Natural killer cell (primary cell): ENCODE measurements around the gene RBM33. TPM values are rescaled to one million over a fixed set of nuclear protein-coding genes. Genes with fewer than 3 reads are reported as not detected.
A peak's percentile ranks its signal among the peaks of the same experiment; 100 is the strongest.

Source experiments
- ATAC-seq, 3 donors: fragments of 150-1000 bp in 2 of 3; fragments of 200-7000 bp in 1 of 3; cut with Tn5 transposase; 1 replicate in 1 of 3; 2 replicates in 2 of 3; pipeline ENCODE4 v1.10.0; 2021; ENCODE audit warnings: mild to moderate bottlenecking in 2 of 3, moderate library complexity in 2 of 3
- DNase-seq, 2 donors: peaks; one replicate each; pipeline versions ENCODE4 v3.0.0 to v3.0.0-alpha.2; 2013 to 2021; ENCODE audit warnings: mixed read lengths in 1 of 2
- H3K27ac ChIP-seq: one replicate; pipeline ENCODE4 v1.5.1; 2013; ENCODE audit warnings: mild to moderate bottlenecking, low read length
- H3K27me3 ChIP-seq: one replicate; pipeline ENCODE4 v1.6.1; 2013; ENCODE audit warnings: low read length; ENCODE audit not compliant: control insufficient read depth, insufficient read depth
- H3K36me3 ChIP-seq: one replicate; pipeline ENCODE4 v1.6.1; 2013; ENCODE audit warnings: low read length; ENCODE audit not compliant: control insufficient read depth, insufficient read depth
- H3K4me1 ChIP-seq: one replicate; pipeline ENCODE4 v1.6.1; 2013; ENCODE audit warnings: low read length; ENCODE audit not compliant: control insufficient read depth, insufficient read depth
- H3K4me3 ChIP-seq: one replicate; pipeline ENCODE4 v1.5.1; 2013; ENCODE audit warnings: low read length
- H3K9me3 ChIP-seq: one replicate; pipeline ENCODE4 v1.6.1; 2013; ENCODE audit warnings: low read length; ENCODE audit not compliant: control insufficient read depth, insufficient read depth
- H3K27ac Mint-ChIP-seq, 2 donors: one replicate each; pipeline ENCODE4 v1.8.0; 2022; ENCODE audit warnings: mild to moderate bottlenecking in 2 of 2, mixed read lengths in 2 of 2, moderate library complexity in 1 of 2
- H3K27me3 Mint-ChIP-seq, 2 donors: one replicate each; pipeline ENCODE4 v1.8.0; 2022; ENCODE audit warnings: low read depth in 2 of 2, mixed read lengths in 2 of 2
- H3K36me3 Mint-ChIP-seq: one replicate; pipeline ENCODE4 v1.8.0; 2022; ENCODE audit warnings: mixed read lengths
- H3K4me1 Mint-ChIP-seq, 2 donors: one replicate each; pipeline ENCODE4 v1.8.0; 2022; ENCODE audit warnings: mixed read lengths in 2 of 2
- H3K4me3 Mint-ChIP-seq: one replicate; pipeline ENCODE4 v1.8.0; 2022; ENCODE audit warnings: mild to moderate bottlenecking, moderate library complexity, mixed read lengths
- H3K9me3 Mint-ChIP-seq, 2 donors: one replicate each; pipeline ENCODE4 v1.8.0; 2022; ENCODE audit warnings: mixed read lengths in 2 of 2
- CTCF ChIP-seq: fragments of 200-600 bp; IDR thresholded peaks from one replicate; pipeline ENCODE4 v1.8.0; 2022; ENCODE audit warnings: antibody characterized with exemption
- WGBS: methylation state at CpG from one replicate; pipeline ENCODE4 v1.1.7; 2013; ENCODE audit warnings: missing lambda C conversion rate; ENCODE audit not compliant: insufficient coverage; 5-methylcytosine and 5-hydroxymethylcytosine counted together
- intact Hi-C: fragments of 100-400 bp; cut with micrococcal nuclease; formaldehyde crosslinking; loops from one replicate; pipeline ENCODE4 v1.14.2; 2022
- total RNA-seq, 4 donors: library from RNA; stranded (reverse); fragments of 120-200 nt in 1 of 4; gene quantifications; one replicate each; pipeline versions ENCODE4 v1.2.3 to v1.2.4, GENCODE V29; 2013 to 2022

Gene RBM33
- total RNA-seq, 3 donors from 2014 or later (not counting 1 experiment from before 2014, with no cell fraction given) = 161 to 182 (median 182) TPM

GRCh38 chr7:155683098-155683497, 38.6 kb downstream of the RBM33 start:
- H3K27ac Mint-ChIP-seq = peak overlapping the region; percentile 85 to 86
- H3K4me1 Mint-ChIP-seq = peaks cover 53 to 62% of the 10 kb centered on the region in 2 donors
- peaks cover 3% of the 10 kb centered on the region for H3K4me1 ChIP-seq
- H3K36me3 ChIP-seq = peaks cover 32% of the 10 kb centered on the region
- H3K27me3 Mint-ChIP-seq = no peaks in the 10 kb centered on the region
- intact Hi-C loops = no loop called here
- DNase-seq (no peak), ATAC-seq (no peak)
- no peak for TF ChIP-seq CTCF
- peaks cover 18% of the 10 kb centered on the region for H3K36me3 Mint-ChIP-seq
- H3K4me3 ChIP-seq = no peak overlapping the region
- 92% methylated on average over 5 of the region's 5 CpGs for WGBS
- H3K9me3 Mint-ChIP-seq = no peaks in the 10 kb centered on the region
- H3K27me3 ChIP-seq = no peaks in the 10 kb centered on the region
- no peak overlapping the region for H3K27ac ChIP-seq
- no peak overlapping the region for H3K4me3 Mint-ChIP-seq
- no peaks in the 10 kb centered on the region for H3K9me3 ChIP-seq

DNA sequence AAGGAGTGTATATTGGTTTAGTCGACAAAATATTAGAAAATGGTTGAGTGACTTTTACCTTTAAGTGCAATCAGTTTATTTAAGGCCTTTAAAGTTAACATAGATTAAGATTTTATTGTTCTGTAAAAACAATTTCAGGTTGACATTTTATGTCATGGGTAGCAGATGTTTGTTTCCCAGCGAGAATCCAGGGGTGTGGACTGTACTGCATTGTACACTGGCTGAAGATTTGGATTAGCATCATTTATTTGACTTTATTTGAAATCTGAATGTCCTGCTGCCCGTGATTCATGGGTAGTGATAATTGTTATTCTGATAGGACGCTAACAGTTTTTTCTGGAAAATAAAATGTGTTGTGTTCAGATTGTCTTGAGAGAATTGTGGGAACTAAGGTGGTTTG, 39.3 kb downstream of the RBM33 start:
- Mint-ChIP-seq H3K9me3 (no peaks in the 10 kb centered on the region), H3K27ac (peak overlapping the region; percentile 85 to 86), H3K36me3 (peaks cover 18% of the 10 kb centered on the region), H3K27me3 (no peaks in the 10 kb centered on the region), H3K4me3 (no peak overlapping the region), H3K4me1 (peaks cover 59 to 68% of the 10 kb centered on the region in 2 donors)
- TF ChIP-seq CTCF = no peak
- Histone ChIP-seq H3K36me3 (peaks cover 32% of the 10 kb centered on the region), H3K4me1 (peaks cover 3% of the 10 kb centered on the region), H3K9me3 (no peaks in the 10 kb centered on the region), H3K4me3 (no peak overlapping the region), H3K27ac (no peak overlapping the region), H3K27me3 (no peaks in the 10 kb centered on the region)
- ATAC-seq = no peak
- 97% methylated on average over 4 of the region's 4 CpGs for WGBS
- intact Hi-C loops = no loop called here
- no peak for DNase-seq

DNA sequence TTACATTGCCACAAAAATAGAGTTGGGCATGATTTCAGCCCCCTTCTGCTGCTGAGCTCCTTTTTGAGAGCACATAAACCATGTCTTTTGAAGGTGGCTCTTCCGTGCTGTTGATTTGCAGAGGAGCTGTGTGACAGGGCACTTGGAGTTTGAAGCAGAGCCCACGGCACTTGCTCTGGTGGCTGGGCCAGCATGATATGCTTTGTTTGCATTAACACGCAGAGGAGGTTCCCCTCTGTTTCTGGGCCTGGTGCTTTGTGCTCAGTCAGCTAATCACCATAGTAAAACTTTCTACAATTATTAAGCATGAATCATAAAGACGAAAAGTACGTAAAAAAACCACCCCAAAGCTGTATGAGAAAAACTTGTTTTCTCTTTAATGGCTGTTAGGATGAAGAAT, 40.1 kb downstream of the RBM33 start:
- Histone ChIP-seq H3K27ac (no peak overlapping the region), H3K36me3 (peaks cover 27% of the 10 kb centered on the region), H3K9me3 (no peaks in the 10 kb centered on the region), H3K4me3 (no peak overlapping the region), H3K4me1 (peaks cover 3% of the 10 kb centered on the region), H3K27me3 (no peaks in the 10 kb centered on the region)
- no peak for TF ChIP-seq CTCF
- ATAC-seq (no peak), DNase-seq (no peak)
- H3K9me3 Mint-ChIP-seq = no peaks in the 10 kb centered on the region
- peak overlapping the region; percentile 85 to 86 for H3K27ac Mint-ChIP-seq
- peaks cover 18% of the 10 kb centered on the region for H3K36me3 Mint-ChIP-seq
- H3K4me3 Mint-ChIP-seq = no peak overlapping the region
- H3K27me3 Mint-ChIP-seq = no peaks in the 10 kb centered on the region
- H3K4me1 Mint-ChIP-seq = peaks cover 65 to 73% of the 10 kb centered on the region in 2 donors
- intact Hi-C loops = no loop called here
- 89% methylated on average over 3 of the region's 5 CpGs for WGBS
